AG04450 (cell line): Measurements from ENCODE around the gene MRPL12. TPM values are rescaled to one million over a fixed set of nuclear protein-coding genes. Genes with fewer than 3 reads are reported as not detected.

Source experiments
- CTCF ChIA-PET: fragments of 300-600, 350-600 bp; formaldehyde crosslinking; extraction: SDS; loops from one replicate; lab custom pipeline; 2022; ENCODE audit warnings: antibody characterized with exemption, inconsistent platforms; lab: Charles Lee
- POLR2A ChIA-PET: fragments of 350-600 bp; formaldehyde crosslinking; extraction: SDS; loops from one replicate; lab custom pipeline; 2021; ENCODE audit warnings: antibody characterized with exemption, inconsistent platforms; lab: Yijun Ruan, JAX
- DNase-seq: peaks from one replicate; pipeline ENCODE4 v3.0.0-alpha.2; 2011; ENCODE audit warnings: low read depth, low spot score
- H3K27ac ChIP-seq: one replicate; pipeline ENCODE4 v1.5.1; 2012; ENCODE audit warnings: low read depth, low read length, control low read depth
- H3K27me3 ChIP-seq: one replicate; pipeline ENCODE4 v1.6.0; 2012; ENCODE audit warnings: low read length; ENCODE audit not compliant: control insufficient read depth, insufficient read depth
- H3K4me3 ChIP-seq: 2 replicates; pipeline ENCODE4 v1.5.1; 2011; ENCODE audit warnings: mild to moderate bottlenecking, low read depth, low read length, control low read depth
- H3K9me3 ChIP-seq: 2 replicates; pipeline ENCODE4 v1.5.1; 2012; ENCODE audit warnings: low read length; ENCODE audit not compliant: control insufficient read depth, insufficient read depth
- CTCF ChIP-seq: IDR thresholded peaks from 2 replicates; pipeline ENCODE4 v1.5.1; 2011; ENCODE audit warnings: low read depth, low read length, control low read depth, inconsistent platforms
- polyA plus RNA-seq: library from polyadenylated mRNA; depleted of rRNA; stranded (reverse); fragments of >200 nt; gene quantifications from 2 replicates; pipeline ENCODE4 v1.2.3, GENCODE V29; 2011

MRPL12 gene
- polyA plus RNA-seq, 1 experiment = 52.1 TPM

- H3K9me3 ChIP-seq = no peaks in the 10 kb centered on the region; the same call in 1 of the 2 replicates
- H3K4me3 ChIP-seq = no peak overlapping the region
- TF ChIP-seq CTCF = no peak
- H3K27ac ChIP-seq = no peak overlapping the region
- ChIA-PET POLR2A (no interaction called here), CTCF (no interaction called here)
- no peak for DNase-seq
- no peaks in the 10 kb centered on the region for H3K27me3 ChIP-seq
Measured at GRCh38 chr17:81707725-81708646, 4.8 kb downstream of the MRPL12 start.

- ChIA-PET CTCF (no interaction called here), POLR2A (interaction anchor here (0.8 kb wide), 1 partner anchor 152 kb away, joined by 4 read pairs; the partner anchor contains the start of gene P4HB)
- Histone ChIP-seq H3K27ac (no peak overlapping the region), H3K9me3 (no peaks in the 10 kb centered on the region), H3K4me3 (no peak overlapping the region), H3K27me3 (no peaks in the 10 kb centered on the region)
- no peak for TF ChIP-seq CTCF
- DNase-seq = no peak
Measured at GRCh38 chr17:81708739-81709185, 5.6 kb downstream of the MRPL12 start.

- POLR2A ChIA-PET = interaction anchor here (0.9 to 1.2 kb wide), 2 partner anchors 8 to 27 kb away, joined by 3 to 6 read pairs; partner anchors contain the start of genes ARL16, HGS and MRPL12
- no peak overlapping the region for H3K27ac ChIP-seq
- no peak overlapping the region for H3K4me3 ChIP-seq
- no peaks in the 10 kb centered on the region for H3K9me3 ChIP-seq
- no peak for TF ChIP-seq CTCF
- CTCF ChIA-PET = no interaction called here
- no peak for DNase-seq
- H3K27me3 ChIP-seq = no peaks in the 10 kb centered on the region
Measured at GRCh38 chr17:81710514-81711308, 7.5 kb downstream of the MRPL12 start.

GRCh38 chr17:81711814-81712467, 8.8 kb downstream of the MRPL12 start, which contains the start of gene SLC25A10:
SLC25A10 (plus strand) TSS chr17:81712284; CDS start chr17:81712427, 143 bp downstream.
- no peak for DNase-seq
- H3K9me3 ChIP-seq = no peaks in the 10 kb centered on the region
- H3K27me3 ChIP-seq = no peaks in the 10 kb centered on the region
- H3K27ac ChIP-seq = no peak within 1 kb of the TSS
- peak within 1 kb of the TSS; percentile 66 for H3K4me3 ChIP-seq
- ChIA-PET CTCF (interaction anchor here (0.7 kb wide), 1 partner anchor 121 kb away, joined by 3 read pairs; the partner anchor contains the start of gene MCRIP1), POLR2A (interaction anchor here (0.7 to 1.5 kb wide), 5 partner anchors 9 to 500 kb away, joined by 3 to 12 read pairs (median 6); partner anchors contain the start of genes ARL16, HGS and MRPL12)
- no peak for TF ChIP-seq CTCF
